A549 (cell line): ENCODE measurements around the gene VIPR2. TPM values are rescaled to one million over a fixed set of nuclear protein-coding genes. Genes with fewer than 3 reads are reported as not detected.

Experiments
- ATAC-seq, 2 experiments: fragments of 200-7000 bp in 1 of 2; fragments of >200 bp in 1 of 2; cut with Nextera tagmentation in 1 of 2; cut with Tn5 transposase in 1 of 2; 3 replicates each; pipeline versions ENCODE4 v1.8.0 to v1.9.1; 2018 to 2020; ENCODE audit warnings: mild to moderate bottlenecking in 1 of 2, moderate library complexity in 1 of 2
- CTCF ChIA-PET: fragments of 300-600 bp; sonication (Branson Sonifier 250); formaldehyde crosslinking; extraction: SDS; loops from one replicate; lab custom pipeline; 2021; ENCODE audit warnings: antibody characterized with exemption, inconsistent platforms; lab: Yijun Ruan, JAX
- POLR2A ChIA-PET: fragments of 350-600 bp; formaldehyde crosslinking; extraction: SDS; loops from one replicate; lab custom pipeline; 2021; ENCODE audit warnings: antibody characterized with exemption, inconsistent platforms; lab: Yijun Ruan, JAX
- DNase-seq, 2 experiments: peaks; one replicate each; pipeline versions ENCODE4 v3.0.0 to v3.0.0-alpha.2; 2011 to 2016; ENCODE audit warnings: low read depth in 1 of 2, low spot score in 1 of 2
- FAIRE-seq: peaks from 2 replicates; lab custom pipeline; 2011; peaks lifted over from hg19 to GRCh38; lab: Jason Lieb, UNC
- H3K27ac ChIP-seq, 2 experiments: fragments of >200 bp; sonication (Bioruptor Twin); formaldehyde crosslinking; 3 replicates each; pipeline ENCODE4 v1.5.1; 2016 to 2017
- H3K4me1 ChIP-seq: fragments of >200 bp; sonication (Bioruptor Twin); formaldehyde crosslinking; 3 replicates; pipeline ENCODE4 v1.6.1; 2016
- H3K4me2 ChIP-seq: fragments of >200 bp; sonication (Bioruptor Twin); formaldehyde crosslinking; 3 replicates; pipeline ENCODE4 v1.6.1; 2016
- H3K4me3 ChIP-seq: fragments of >200 bp; sonication (Bioruptor Twin); formaldehyde crosslinking; 3 replicates; pipeline ENCODE4 v1.5.1; 2016
- H3K9me3 ChIP-seq: fragments of >200 bp; sonication (Bioruptor Twin); formaldehyde crosslinking; 3 replicates; pipeline ENCODE4 v1.6.1; 2016
- BCL3 ChIP-seq: fragments of >200 bp; sonication (Bioruptor Twin); formaldehyde crosslinking; IDR thresholded peaks from 3 replicates; pipeline ENCODE4 v1.6.1; 2016
- CBX8 ChIP-seq: fragments of 200-600 bp; sonication (generic); IDR thresholded peaks from 2 replicates; pipeline ENCODE4 v1.6.1; 2016
- CHD2 ChIP-seq: fragments of 150-350 bp; IDR thresholded peaks from 2 replicates; pipeline ENCODE4 v1.6.1; 2014; ENCODE audit warnings: low read length; ENCODE audit not compliant: partially characterized antibody
- CTCF ChIP-seq: fragments of >200 bp; sonication (Bioruptor Twin); formaldehyde crosslinking; IDR thresholded peaks from 3 replicates; pipeline ENCODE4 v1.5.1; 2016
- EHMT2 ChIP-seq: fragments of 200-600 bp; sonication (generic); IDR thresholded peaks from 2 replicates; pipeline ENCODE4 v1.6.1; 2016; ENCODE audit warnings: antibody characterized with exemption, low read depth, mild to moderate bottlenecking, moderate library complexity
- FOSB ChIP-seq: fragments of 250-450 bp; sonication (Bioruptor Pico); IDR thresholded peaks from 2 replicates; pipeline ENCODE4 v1.5.0; 2020; ENCODE audit warnings: mild to moderate bottlenecking, moderate library complexity
- FOXS1 ChIP-seq: fragments of 250-450 bp; sonication (Bioruptor Pico); IDR thresholded peaks from 2 replicates; pipeline ENCODE4 v1.5.0; 2020; ENCODE audit warnings: mild to moderate bottlenecking, moderate library complexity
- HDAC2 ChIP-seq: fragments of 200-600 bp; sonication (generic); IDR thresholded peaks from 2 replicates; pipeline ENCODE4 v1.6.1; 2016
- HEYL ChIP-seq: fragments of 250-450 bp; sonication (Bioruptor Pico); IDR thresholded peaks from 2 replicates; pipeline ENCODE4 v1.8.0; 2021; ENCODE audit warnings: mild to moderate bottlenecking, moderate library complexity
- HOXA7 ChIP-seq: fragments of 250-450 bp; sonication (Bioruptor Pico); IDR thresholded peaks from 2 replicates; pipeline ENCODE4 v1.5.0; 2020; ENCODE audit warnings: mild to moderate bottlenecking, moderate library complexity
- HOXB13 ChIP-seq: fragments of 250-450 bp; sonication (Bioruptor Pico); IDR thresholded peaks from 2 replicates; pipeline ENCODE4 v1.5.0; 2020; ENCODE audit warnings: low read depth, mild to moderate bottlenecking, moderate library complexity
- MAFK ChIP-seq: fragments of 450-650 bp; IDR thresholded peaks from 2 replicates; pipeline ENCODE4 v1.6.1; 2014; ENCODE audit not compliant: partially characterized antibody
- MAX ChIP-seq: IDR thresholded peaks from 2 replicates; pipeline ENCODE4 v1.6.1; 2012
- MAZ ChIP-seq: fragments of 150-350 bp; IDR thresholded peaks from 2 replicates; pipeline ENCODE4 v1.6.1; 2014; ENCODE audit warnings: antibody characterized with exemption, low read depth, low read length, borderline replicate concordance
- NFE2L2 ChIP-seq: fragments of 150-350 bp; conservative IDR thresholded peaks from 2 replicates; pipeline ENCODE4 v1.6.1; 2014; ENCODE audit warnings: low read length
- NPAS2 ChIP-seq: fragments of 250-450 bp; sonication (Bioruptor Pico); IDR thresholded peaks from 2 replicates; pipeline ENCODE4 v1.8.0; 2022; ENCODE audit warnings: mild to moderate bottlenecking, moderate library complexity, borderline replicate concordance
- POLR2A ChIP-seq: IDR thresholded peaks from 2 replicates; pipeline ENCODE4 v1.6.1; 2012; ENCODE audit warnings: mild to moderate bottlenecking, low read length
- POLR2AphosphoS2 ChIP-seq: conservative IDR thresholded peaks from 2 replicates; pipeline ENCODE4 v1.6.1; 2012; ENCODE audit warnings: low read length, improper control_type of control experiment, inconsistent platforms
- RAD21 ChIP-seq, 2 experiments: fragments of >200 bp in 1 of 2; sonication (Bioruptor Twin) in 1 of 2; formaldehyde crosslinking in 1 of 2; IDR thresholded peaks in 1 of 2; conservative IDR thresholded peaks in 1 of 2; 2 replicates in 1 of 2; 3 replicates in 1 of 2; pipeline ENCODE4 v1.6.1; 2012 to 2018; ENCODE audit warnings: inconsistent platforms in 1 of 2
- RCOR1 ChIP-seq: fragments of 150-350 bp; IDR thresholded peaks from 2 replicates; pipeline ENCODE4 v1.6.1; 2014; ENCODE audit warnings: antibody characterized with exemption, low read length, low read depth
- REST ChIP-seq: fragments of 200-600 bp; sonication (generic); IDR thresholded peaks from 2 replicates; pipeline ENCODE4 v1.6.1; 2016; ENCODE audit warnings: antibody characterized with exemption, mild to moderate bottlenecking, moderate library complexity
- RNF2 ChIP-seq: fragments of 200-600 bp; sonication (generic); IDR thresholded peaks from 2 replicates; pipeline ENCODE4 v1.6.1; 2016; ENCODE audit warnings: low read depth, mild to moderate bottlenecking, antibody characterized with exemption, moderate library complexity, borderline replicate concordance
- SREBF2 ChIP-seq: fragments of 450-650 bp; IDR thresholded peaks from 2 replicates; pipeline ENCODE4 v1.6.1; 2014; ENCODE audit warnings: mild to moderate bottlenecking, moderate library complexity
- USF2 ChIP-seq: fragments of 450-650 bp; IDR thresholded peaks from 2 replicates; pipeline ENCODE4 v1.6.1; 2014; ENCODE audit warnings: antibody characterized with exemption
- ZSCAN20 ChIP-seq: fragments of 250-450 bp; sonication (Bioruptor Pico); IDR thresholded peaks from 2 replicates; pipeline ENCODE4 v1.8.0; 2022; ENCODE audit warnings: mild to moderate bottlenecking, moderate library complexity
- WGBS: methylation state at CpG from one replicate; pipeline ENCODE4 v1.1.6; 2017; ENCODE audit errors: missing lambda C conversion rate; 5-methylcytosine and 5-hydroxymethylcytosine counted together
- polyA plus RNA-seq, 4 experiments: library from polyadenylated mRNA; depleted of rRNA in 3 of 4; stranded (reverse); fragments of >200 nt; fragmentation: RNase III in 1 of 4; extraction: RNeasy Plus Mini Kit Qiagen cat#74134 plus additional on column Dnase treatment in 1 of 4; gene quantifications; 2 replicates in 3 of 4; 3 replicates in 1 of 4; pipeline ENCODE4 v1.2.3, GENCODE V29; 2011 to 2017

The VIPR2 gene
- polyA plus RNA-seq, 2 of the 4 experiments (the other 2 are of a cell fraction), result not detected

DNA sequence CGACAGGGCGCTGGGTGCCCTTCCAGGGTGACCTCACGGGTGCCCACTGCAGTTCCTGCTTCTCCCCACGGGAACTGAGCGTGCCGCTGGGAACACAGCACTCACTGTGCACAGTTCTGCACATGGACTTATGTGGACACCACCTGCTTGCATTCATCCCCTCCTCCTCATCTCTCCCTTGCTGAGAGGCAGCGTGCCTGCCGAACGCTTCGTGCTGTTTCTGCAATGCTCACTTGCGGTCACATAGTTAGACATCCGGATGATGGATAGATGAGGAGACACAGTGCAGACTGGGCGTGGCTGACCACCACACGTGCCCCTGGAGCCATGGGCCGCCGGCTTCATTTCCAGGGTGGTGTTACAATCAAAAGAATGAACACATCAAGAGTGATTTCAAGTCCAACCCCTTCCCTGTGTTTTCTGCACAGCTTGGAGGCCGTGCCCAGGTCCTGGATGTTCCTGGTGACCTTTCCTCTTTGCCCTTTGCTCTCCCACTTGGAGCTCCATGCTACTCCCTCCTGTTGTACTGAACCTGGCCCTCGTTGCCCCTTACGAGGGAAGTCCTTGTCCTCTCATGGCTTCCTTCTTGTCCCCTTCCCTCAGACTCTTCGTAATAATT is 119.4 kb downstream of the VIPR2 start (continued):
- no peak for TF ChIP-seq CTCF
- TF ChIP-seq, all 56 proteins: peak for 0

DNA sequence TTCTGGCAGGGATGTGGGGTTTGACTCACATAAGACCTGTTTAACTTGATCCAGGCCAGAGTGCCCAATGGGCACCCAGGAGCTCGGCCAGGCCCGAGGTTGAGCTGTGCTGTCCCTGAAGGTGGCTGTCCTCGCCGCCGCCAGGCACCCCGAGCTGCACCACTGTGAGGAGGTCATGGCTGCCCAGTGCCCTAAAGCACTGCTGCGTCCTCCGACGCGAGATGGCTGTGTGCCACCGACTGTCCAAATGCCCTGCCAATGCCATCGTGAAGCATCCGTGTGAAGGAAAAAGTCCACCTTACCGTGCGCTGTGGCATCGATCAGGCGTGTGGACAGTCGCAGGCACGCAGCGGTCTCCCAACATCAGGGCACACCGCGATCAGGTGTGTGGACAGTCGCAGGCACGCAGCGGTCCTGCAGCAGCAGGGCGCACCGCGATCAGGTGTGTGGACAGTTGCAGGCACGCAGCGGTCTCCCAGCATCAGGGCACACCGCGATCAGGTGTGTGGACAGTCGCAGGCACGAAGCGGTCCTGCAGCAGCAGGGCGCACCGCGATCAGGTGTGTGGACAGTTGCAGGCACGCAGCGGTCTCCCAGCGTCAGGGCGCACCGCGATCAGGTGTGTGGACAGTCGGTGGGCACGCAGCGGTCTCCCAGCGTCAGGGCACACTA is 120.3 kb downstream of the VIPR2 start:
- no peak for FAIRE-seq
- no peaks in the 10 kb centered on the region for H3K9me3 ChIP-seq
- H3K4me3 ChIP-seq, result no peak overlapping the region
- WGBS, result 90% methylated on average over 32 of the region's 48 CpGs
- TF ChIP-seq RNF2 (no peak), FOSB (CRISPR knock-in tag) (no peak), HDAC2 (no peak), HOXA7 (CRISPR knock-in tag) (no peak), HEYL (CRISPR knock-in tag) (no peak), MAZ (no peak), FOXS1 (CRISPR knock-in tag) (no peak), HOXB13 (CRISPR knock-in tag) (no peak)
- TF ChIP-seq, all 56 proteins: peak for 0
- no peak for DNase-seq
- ChIA-PET POLR2A (no interaction called here), CTCF (interaction anchor here (1.8 kb wide), 1 partner anchor 48 kb away, joined by 4 read pairs; no protein-coding TSS in a partner anchor)
- Histone ChIP-seq H3K27ac (peak overlapping the region in 1 of 2 experiments; percentile 47; a peak in 2 of 6 replicates), H3K4me2 (no peak overlapping the region), H3K4me1 (peaks cover 41% of the 10 kb centered on the region)
- no peak for ATAC-seq

DNA sequence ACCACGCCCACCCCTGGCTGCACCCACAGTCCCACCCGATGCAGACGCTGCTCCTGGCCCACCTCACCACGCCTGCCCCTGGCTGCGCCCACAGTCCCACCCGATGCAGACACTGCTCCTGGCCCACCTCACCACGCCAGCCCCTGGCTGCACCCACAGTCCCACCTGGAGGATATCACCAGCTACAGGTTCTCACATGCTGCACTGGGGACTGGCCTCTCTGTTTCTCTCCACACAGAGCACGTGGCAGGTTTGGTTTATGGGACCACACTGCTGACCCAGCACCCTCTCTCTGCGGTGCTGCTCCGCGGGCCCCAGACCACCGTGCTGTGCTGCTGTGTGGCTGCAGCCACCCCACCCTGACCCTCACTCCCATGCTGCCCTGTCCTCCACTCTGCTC is 120.9 kb downstream of the VIPR2 start:
- FAIRE-seq (no peak), ATAC-seq (no peak), DNase-seq (no peak)
- no peak for TF ChIP-seq MAX
- no peak for TF ChIP-seq HEYL (CRISPR knock-in tag)
- TF ChIP-seq RCOR1, result no peak
- no peak for TF ChIP-seq POLR2AphosphoS2
- no peak for TF ChIP-seq CHD2
- TF ChIP-seq SREBF2, result no peak
- no peak for TF ChIP-seq NPAS2 (CRISPR knock-in tag)
- no peak for TF ChIP-seq ZSCAN20
- TF ChIP-seq BCL3, result no peak
- TF ChIP-seq REST, result no peak
- TF ChIP-seq USF2, result no peak
- TF ChIP-seq CBX8, result no peak
- TF ChIP-seq NFE2L2, result no peak
- no peak for TF ChIP-seq MAFK
- no peak for TF ChIP-seq EHMT2
- no peak for TF ChIP-seq POLR2A
- no peak for TF ChIP-seq RAD21 (conservative IDR thresholded peaks at IDR 0.05 in 1 of 2, IDR thresholded peaks at IDR 0.05 in 1 of 2)
- POLR2A ChIA-PET, result no interaction called here
- peaks cover 45% of the 10 kb centered on the region for H3K4me1 ChIP-seq
- peak overlapping the region in 1 of 2 experiments; percentile 47; a peak in 1 of 6 replicates for H3K27ac ChIP-seq
- no peaks in the 10 kb centered on the region for H3K9me3 ChIP-seq
- H3K4me3 ChIP-seq, result no peak overlapping the region
- CTCF ChIA-PET, result interaction anchor here (1.7 to 1.8 kb wide), 2 partner anchors 47 kb away, joined by 4 read pairs; no protein-coding TSS in a partner anchor
- 80% methylated on average over 8 of the region's 12 CpGs for WGBS
- no peak overlapping the region for H3K4me2 ChIP-seq
